GM21390 (cell line): Measurements from ENCODE around the gene APRT.

Source experiments
- ATAC-seq: cut with Tn5 transposase; IDR thresholded peaks from one replicate; pipeline ENCODE4 v1.9.1; 2021; ENCODE audit not compliant: unreplicated experiment

Gene APRT

GRCh38 chr16:88760424-88761142 lies 51.1 kb downstream of the APRT start:
- no peak for ATAC-seq

- no peak for ATAC-seq
Measured at GRCh38 chr16:88759976-88760350, 51.8 kb downstream of the APRT start.
